Body of pancreas (tissue), 4 donors: ENCODE measurements around the gene NOTCH4. TPM values are rescaled to one million over a fixed set of nuclear protein-coding genes. Genes with fewer than 3 reads are reported as not detected.

Experiments
- ATAC-seq: fragments of 150-250 bp; one replicate; pipeline ENCODE4 v1.9.1; 2016
- DNase-seq, 4 donors: peaks; one replicate each; pipeline ENCODE4 v3.0.0-alpha.2; 2019
- H3K27ac ChIP-seq, 4 donors: fragments of 200-600 bp; sonication (generic); 1 replicate in 3 of 4; 2 replicates in 1 of 4; pipeline versions ENCODE4 v1.5.1 to v1.6.1; 2016 to 2019; ENCODE audit warnings: mild to moderate bottlenecking in 1 of 4, mixed read lengths in 1 of 4, moderate library complexity in 1 of 4
- H3K27me3 ChIP-seq, 2 donors: fragments of 200-600 bp; sonication (generic); one replicate each; pipeline ENCODE4 v1.6.0; 2016; ENCODE audit warnings: mild to moderate bottlenecking in 1 of 2
- H3K36me3 ChIP-seq, 2 donors: fragments of 200-600 bp; sonication (generic); replicated peaks in 1 of 2; 2 replicates each; pipeline ENCODE4 v1.5.1; 2016; ENCODE audit warnings: low read depth in 2 of 2; ENCODE audit not compliant: insufficient read depth in 1 of 2
- H3K4me1 ChIP-seq: fragments of 200-600 bp; sonication (generic); one replicate; pipeline ENCODE4 v1.6.0; 2016
- H3K4me3 ChIP-seq, 2 donors: fragments of 200-600 bp; sonication (generic); 1 replicate in 1 of 2; 2 replicates in 1 of 2; pipeline ENCODE4 v1.5.1; 2016 to 2019
- H3K9me3 ChIP-seq, 3 donors: fragments of 200-600 bp; sonication (generic); 1 replicate in 2 of 3; 2 replicates in 1 of 3; pipeline ENCODE4 v1.5.1; 2016
- POLR2A ChIP-seq, 3 donors: fragments of 450-650 bp; IDR thresholded peaks; one replicate each; pipeline ENCODE4 v1.6.1; 2016; ENCODE audit warnings: antibody characterized with exemption in 3 of 3, mild to moderate bottlenecking in 2 of 3
- WGBS, 2 donors: methylation state at CpG; one replicate each; pipeline ENCODE4 v1.1.5; 2017; 5-methylcytosine and 5-hydroxymethylcytosine counted together
- intact Hi-C: fragments of 100-400 bp; cut with DNase I; formaldehyde crosslinking; loops from one replicate; pipeline ENCODE4 v1.15.1; 2023
- total RNA-seq, 2 donors: library from RNA; depleted of rRNA; stranded (reverse); fragments of >200 nt; gene quantifications; one replicate each; pipeline ENCODE4 v1.1.0, GENCODE V29; 2016
- TF ChIP-seq, protein P1 (sequence below), 7 experiments: fragments of 450-650 bp in 4 of 7; fragments of 200-600 bp in 3 of 7; sonication (generic) in 3 of 7; IDR thresholded peaks; one replicate each; pipeline ENCODE4 v1.5.1; 2016 to 2019; ENCODE audit warnings: antibody characterized with exemption in 7 of 7

The NOTCH4 gene
- total RNA-seq, 2 donors from 2014 or later: 10.6 to 48.1 TPM

DNA sequence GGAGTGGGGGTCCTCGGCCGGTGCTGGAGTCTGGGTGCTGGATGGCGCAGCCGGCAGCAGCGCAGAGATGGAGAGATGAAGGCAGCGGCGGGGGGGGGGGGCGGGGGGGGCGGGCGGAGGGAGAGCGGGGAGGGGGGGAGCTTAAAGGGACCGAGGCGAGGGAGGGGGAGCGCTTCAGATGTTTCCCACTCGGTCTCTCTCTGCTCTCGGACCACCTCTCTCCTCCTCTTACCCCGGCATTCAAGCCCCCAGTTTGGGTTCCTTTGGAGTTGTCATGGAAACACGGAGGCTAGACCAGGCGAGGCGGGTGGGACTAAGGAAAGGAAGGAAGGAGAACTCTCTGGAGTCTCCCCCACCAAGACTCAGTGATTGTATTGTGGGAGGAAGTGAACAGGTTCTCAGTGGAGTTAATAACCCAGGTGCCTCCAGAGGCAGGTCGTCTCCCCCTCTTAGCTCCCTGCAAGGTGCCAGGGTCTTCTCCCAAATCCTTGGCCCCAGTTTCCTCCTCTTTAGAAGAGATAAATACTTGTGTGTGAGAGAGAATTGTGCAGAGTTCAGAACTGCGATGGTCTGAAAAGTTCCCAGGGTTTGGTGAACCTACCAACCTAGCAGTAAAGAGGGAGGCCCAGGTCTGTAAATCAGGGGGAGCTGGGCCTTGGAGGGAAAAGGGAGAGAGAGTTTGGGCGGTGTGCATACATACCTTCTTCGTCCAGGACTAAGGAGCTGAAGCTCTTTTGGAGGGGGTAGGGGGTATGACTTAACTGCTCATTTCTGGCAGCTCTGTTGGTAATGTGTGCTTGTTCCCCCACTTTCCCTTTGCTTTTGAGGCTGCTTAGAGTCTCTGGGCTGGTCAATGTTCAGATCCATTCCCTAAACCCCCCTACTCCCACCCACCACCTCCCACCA, 71.8 kb downstream of the NOTCH4 start, which contains the start of gene PRRT1:
Gene PRRT1 (minus strand): TSS at position 77 of the 906 bp plus-strand sequence. CDS start 112 bp downstream, outside the sequence.
- H3K27ac ChIP-seq: peak within 1 kb of the TSS in 2 of 4 donors; percentile 1 to 90
- no peak for TF ChIP-seq POLR2A (IDR thresholded peaks at IDR 0.05)
- TF ChIP-seq, protein P1, sequence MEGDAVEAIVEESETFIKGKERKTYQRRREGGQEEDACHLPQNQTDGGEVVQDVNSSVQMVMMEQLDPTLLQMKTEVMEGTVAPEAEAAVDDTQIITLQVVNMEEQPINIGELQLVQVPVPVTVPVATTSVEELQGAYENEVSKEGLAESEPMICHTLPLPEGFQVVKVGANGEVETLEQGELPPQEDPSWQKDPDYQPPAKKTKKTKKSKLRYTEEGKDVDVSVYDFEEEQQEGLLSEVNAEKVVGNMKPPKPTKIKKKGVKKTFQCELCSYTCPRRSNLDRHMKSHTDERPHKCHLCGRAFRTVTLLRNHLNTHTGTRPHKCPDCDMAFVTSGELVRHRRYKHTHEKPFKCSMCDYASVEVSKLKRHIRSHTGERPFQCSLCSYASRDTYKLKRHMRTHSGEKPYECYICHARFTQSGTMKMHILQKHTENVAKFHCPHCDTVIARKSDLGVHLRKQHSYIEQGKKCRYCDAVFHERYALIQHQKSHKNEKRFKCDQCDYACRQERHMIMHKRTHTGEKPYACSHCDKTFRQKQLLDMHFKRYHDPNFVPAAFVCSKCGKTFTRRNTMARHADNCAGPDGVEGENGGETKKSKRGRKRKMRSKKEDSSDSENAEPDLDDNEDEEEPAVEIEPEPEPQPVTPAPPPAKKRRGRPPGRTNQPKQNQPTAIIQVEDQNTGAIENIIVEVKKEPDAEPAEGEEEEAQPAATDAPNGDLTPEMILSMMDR (IDR thresholded peaks at IDR 0.05): no peak
- intact Hi-C loops: no loop called here

DNA sequence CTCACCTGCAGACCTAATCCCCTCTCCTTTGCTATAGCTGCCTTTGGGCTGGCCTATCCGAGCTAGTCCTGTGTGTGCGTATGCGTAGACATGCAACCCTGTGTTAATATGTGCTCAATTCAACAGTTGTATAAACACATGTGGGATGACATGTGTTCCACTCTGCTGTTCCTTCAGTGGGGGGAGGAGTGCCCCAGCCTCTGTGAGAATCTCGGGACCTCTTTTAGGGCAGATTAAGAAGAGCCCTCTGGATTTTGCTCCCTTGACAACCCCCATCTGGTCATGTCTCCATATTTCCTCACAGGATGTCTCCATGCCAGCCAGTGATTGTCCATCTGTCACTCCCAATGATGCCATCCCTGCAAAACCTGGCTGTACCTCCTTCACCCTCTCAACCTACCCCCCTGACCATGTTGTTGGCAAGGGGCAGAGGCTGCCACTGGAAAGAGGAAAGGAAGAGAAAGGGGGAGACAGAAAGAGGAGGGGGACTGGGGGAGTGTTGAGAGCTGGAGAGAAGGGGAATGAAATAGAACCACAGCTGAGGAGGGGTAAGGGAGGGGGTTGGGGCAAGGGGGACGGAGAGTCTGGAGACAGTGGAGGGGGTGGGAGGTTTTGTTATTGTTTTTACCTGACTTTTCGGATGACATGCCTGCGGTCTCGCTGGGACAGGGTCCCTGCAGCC, 72.5 kb downstream of the NOTCH4 start:
- Histone ChIP-seq H3K4me3 (no peak overlapping the region), H3K9me3 (no peaks in the 10 kb centered on the region), H3K27me3 (peaks cover 0 to 8% of the 10 kb centered on the region in 2 donors), H3K36me3 (no peaks in the 10 kb centered on the region), H3K27ac (no peak overlapping the region), H3K4me1 (peaks cover 39% of the 10 kb centered on the region)
- intact Hi-C loops: no loop called here
- no peak for TF ChIP-seq POLR2A (IDR thresholded peaks at IDR 0.05)
- TF ChIP-seq, protein P1 (IDR thresholded peaks at IDR 0.05): no peak
- WGBS, 2 donors: 44 to 62% methylated on average over 8 of the region's 8 CpGs
- ATAC-seq (no peak), DNase-seq (no peak)

More for the DNA sequence above, 71.8 kb downstream of the NOTCH4 start, which contains the start of gene PRRT1:
- WGBS, 2 donors: 42 to 44% methylated on average over 13 to 19 of the region's 24 CpGs
- peaks cover 39% of the 10 kb centered on the region for H3K4me1 ChIP-seq
- no peak within 1 kb of the TSS for H3K4me3 ChIP-seq
- H3K36me3 ChIP-seq: no peaks in the 10 kb centered on the region
- DNase-seq: no peak
- H3K27me3 ChIP-seq: peaks cover 0 to 8% of the 10 kb centered on the region in 2 donors
- no peaks in the 10 kb centered on the region for H3K9me3 ChIP-seq
- ATAC-seq: no peak

DNA sequence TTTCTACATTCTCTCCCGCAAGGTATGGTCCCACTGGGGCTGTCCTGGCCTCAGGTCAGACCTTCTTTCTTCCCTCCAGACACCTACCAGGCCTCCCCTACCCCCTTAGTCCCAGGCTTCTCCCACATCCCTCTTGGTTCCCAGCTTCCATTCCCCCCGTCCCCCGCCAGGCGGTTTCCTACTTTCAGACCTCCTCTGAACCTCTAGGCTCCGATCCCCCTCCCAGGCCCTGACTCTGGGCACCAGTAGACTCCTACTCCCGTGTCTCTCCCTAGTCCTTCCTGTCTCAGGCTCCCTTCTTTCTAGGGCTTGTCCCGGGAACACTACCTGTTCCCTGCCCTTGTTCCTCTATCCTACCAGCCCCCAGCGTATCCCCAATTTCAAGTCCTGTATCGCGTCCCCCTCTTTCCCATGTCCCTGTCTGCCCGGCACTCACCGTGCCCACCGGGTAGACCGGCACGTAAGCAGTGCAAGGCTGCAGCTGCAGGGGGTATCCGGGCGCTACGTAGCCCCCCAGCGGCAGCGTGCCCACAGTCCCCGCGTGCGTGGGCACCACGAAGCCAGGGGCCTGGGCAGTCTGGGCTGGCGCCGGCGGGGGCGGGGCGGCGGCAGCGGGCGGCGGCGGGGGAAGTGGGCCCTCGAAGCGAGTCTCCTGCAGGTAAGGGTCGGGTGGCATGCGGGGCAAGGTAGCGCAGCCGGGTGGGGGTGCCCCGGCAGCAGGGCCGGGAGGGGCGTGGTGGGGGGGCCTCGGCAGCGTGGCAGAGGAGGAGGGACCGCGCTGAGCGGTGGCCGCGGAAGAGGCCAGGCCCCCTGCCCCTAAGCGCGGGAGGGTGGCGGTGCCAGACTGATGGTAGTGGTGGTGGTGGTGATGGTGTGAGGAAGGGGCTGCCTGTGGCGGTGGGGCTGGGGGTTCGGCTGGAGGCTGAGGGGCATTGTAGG, 73.7 kb downstream of the NOTCH4 start:
- Histone ChIP-seq H3K9me3 (no peaks in the 10 kb centered on the region), H3K4me3 (no peak overlapping the region), H3K36me3 (no peaks in the 10 kb centered on the region), H3K27me3 (peaks cover 0 to 8% of the 10 kb centered on the region in 2 donors), H3K4me1 (peaks cover 31% of the 10 kb centered on the region), H3K27ac (no peak overlapping the region)
- ATAC-seq (no peak), DNase-seq (no peak)
- TF ChIP-seq, protein P1 (IDR thresholded peaks at IDR 0.05): no peak
- TF ChIP-seq POLR2A (IDR thresholded peaks at IDR 0.05): no peak
- intact Hi-C loops: no loop called here
- WGBS, 2 donors: 40 to 57% methylated on average over 30 to 54 of the region's 55 CpGs

DNA sequence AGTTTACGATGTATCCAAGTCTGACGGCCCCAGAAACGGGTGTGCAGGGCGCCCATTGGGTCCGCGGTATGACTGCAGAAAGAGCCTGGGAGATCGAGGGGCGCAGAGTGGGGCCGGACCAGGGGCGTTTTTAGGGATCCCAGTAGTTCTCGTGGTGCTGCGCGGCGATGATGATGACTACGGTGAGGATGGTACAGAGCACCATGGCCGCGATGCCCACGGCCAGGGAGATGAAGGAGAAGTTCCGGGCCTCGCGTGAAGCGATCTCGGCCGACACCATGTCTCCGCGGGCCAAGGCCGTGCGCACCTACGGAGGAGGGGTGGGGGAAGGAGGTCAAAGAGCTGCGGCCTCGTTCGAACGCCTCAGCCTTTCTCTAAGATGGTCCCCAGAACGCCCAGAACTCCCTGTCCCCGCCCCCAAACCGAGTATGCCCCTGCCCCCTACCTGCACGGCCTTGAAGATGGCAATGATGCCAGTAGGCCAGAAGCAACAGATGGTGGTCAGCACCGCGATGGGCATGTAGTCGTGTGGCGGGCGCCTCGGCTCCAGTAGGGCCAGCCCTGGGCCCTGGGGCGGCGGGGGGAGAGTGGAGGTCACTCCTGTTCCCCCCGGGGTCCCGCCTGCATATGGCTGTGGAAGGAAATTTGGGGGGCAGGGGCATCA, 74.6 kb downstream of the NOTCH4 start:
- Histone ChIP-seq H3K27ac (no peak overlapping the region), H3K4me1 (peaks cover 23% of the 10 kb centered on the region), H3K4me3 (no peak overlapping the region), H3K36me3 (no peaks in the 10 kb centered on the region), H3K9me3 (no peaks in the 10 kb centered on the region), H3K27me3 (peaks cover 0 to 8% of the 10 kb centered on the region in 2 donors)
- WGBS, 2 donors: 25 to 35% methylated on average over 11 to 46 of the region's 47 CpGs
- intact Hi-C loops: no loop called here
- TF ChIP-seq, protein P1 (IDR thresholded peaks at IDR 0.05): peak in 1 of 7 experiments; percentile 1
- no peak for TF ChIP-seq POLR2A (IDR thresholded peaks at IDR 0.05)
- DNase-seq (no peak), ATAC-seq (no peak)
